Right cardiac atrium (tissue), 5 donors: ENCODE results near the gene ACSL1. TPM values are rescaled to one million over a fixed set of nuclear protein-coding genes. Genes with fewer than 3 reads are reported as not detected.
"Not testable (repeated sequence)": the region's sequence is repeated elsewhere in the genome, so short reads cannot be mapped to it uniquely, and the experiment has no call there.

Experiments used
- ATAC-seq, 2 donors: fragments of 200-7000 bp; cut with Tn5 transposase; one replicate each; pipeline versions ENCODE4 v1.8.0 to v1.9.1; 2020; ENCODE audit warnings: moderate library complexity in 2 of 2, mild to moderate bottlenecking in 1 of 2
- DNase-seq, 3 donors: peaks; one replicate each; pipeline ENCODE4 v3.0.0-alpha.2; 2020
- H3K27ac ChIP-seq: one replicate; pipeline ENCODE4 v1.5.1; 2013; ENCODE audit warnings: mild to moderate bottlenecking, low read length, control low read depth, moderate library complexity
- H3K27me3 ChIP-seq: one replicate; pipeline ENCODE4 v1.6.1; 2013; ENCODE audit not compliant: control insufficient read depth, insufficient read depth
- H3K4me1 ChIP-seq: one replicate; pipeline ENCODE4 v1.6.1; 2013; ENCODE audit warnings: low read length; ENCODE audit not compliant: control insufficient read depth, insufficient read depth
- H3K4me3 ChIP-seq: one replicate; pipeline ENCODE4 v1.5.1; 2013; ENCODE audit warnings: low read length, control low read depth
- H3K9me3 ChIP-seq: one replicate; pipeline ENCODE4 v1.6.1; 2013; ENCODE audit warnings: low read length; ENCODE audit not compliant: control insufficient read depth
- WGBS: extraction: QIAGEN DNeasy Blood & Tissue Kit; methylation state at CpG from one replicate; pipeline ENCODE4 v1.1.7; 2013; 5-methylcytosine and 5-hydroxymethylcytosine counted together
- intact Hi-C, 4 donors: fragments of 100-400 bp; cut with DNase I; formaldehyde crosslinking; loops; one replicate each; pipeline versions ENCODE4 v1.11.0 to v1.14.0; 2022 to 2023
- polyA plus RNA-seq: library from polyadenylated mRNA; stranded (reverse); fragments of 200-250 nt; gene quantifications from one replicate; pipeline ENCODE4 v1.2.3, GENCODE V29; 2013
- total RNA-seq, 4 donors: library from RNA; stranded (reverse); fragmentation: NEBNext Ultra II Directional; extraction: Animal tissue kit (Norgen Biotek cat#: 25700); gene quantifications; one replicate each; pipeline ENCODE4 v1.2.1, GENCODE V29; 2021
- donor health status: healthy with polysubstance abuse.
- donor health status: DM: no; HTN: yes; CAD: no.
- donor health status: DM: no; HTN: no; CAD: no.
- donor health status: DM: no; HTN: yes; CAD: no; lungs with severe emphysema.
- donor health status: DM: yes; HTN: yes; CAD: no.

Gene ACSL1
- total and polyA plus RNA-seq, 5 donors = 94.6 to 149 (median 116) TPM

GRCh38 chr4:184752496-184753275 is 73.1 kb downstream of the ACSL1 start:
- 87% methylated on average over 9 of the region's 9 CpGs for WGBS
- Histone ChIP-seq H3K27ac (no peak overlapping the region), H3K27me3 (no peaks in the 10 kb centered on the region), H3K9me3 (no peaks in the 10 kb centered on the region), H3K4me3 (no peak overlapping the region), H3K4me1 (peaks cover 4% of the 10 kb centered on the region)
- ATAC-seq (no peak), DNase-seq (no peak)
- intact Hi-C loops = loop anchor here in 1 of 4 donors (5.0 kb wide), 1 partner anchor 60 kb away; no protein-coding TSS in a partner anchor

GRCh38 chr4:184751585-184751956 is 74.2 kb downstream of the ACSL1 start:
- Histone ChIP-seq H3K27me3 (no peaks in the 10 kb centered on the region), H3K4me3 (no peak overlapping the region), H3K4me1 (peaks cover 12% of the 10 kb centered on the region), H3K9me3 (no peaks in the 10 kb centered on the region), H3K27ac (no peak overlapping the region)
- no peak for ATAC-seq
- DNase-seq = no peak
- WGBS = 59% methylated on average over 6 of the region's 6 CpGs
- intact Hi-C loops = loop anchor here in 1 of 4 donors (5.0 kb wide), 1 partner anchor 61 kb away; no protein-coding TSS in a partner anchor

- no peak for DNase-seq
- 45% methylated on average over 8 of the region's 8 CpGs for WGBS
- peak in 1 of 2 donors; percentile 36 for ATAC-seq
- intact Hi-C loops = loop anchor here in 1 of 4 donors (5.0 kb wide), 1 partner anchor 61 kb away; no protein-coding TSS in a partner anchor
- Histone ChIP-seq H3K27me3 (no peaks in the 10 kb centered on the region), H3K27ac (no peak overlapping the region), H3K4me3 (no peak overlapping the region), H3K4me1 (peaks cover 12% of the 10 kb centered on the region), H3K9me3 (no peaks in the 10 kb centered on the region)
Measured at GRCh38 chr4:184750926-184751584, 74.7 kb downstream of the ACSL1 start.

- WGBS = 49% methylated on average over 8 of the region's 8 CpGs
- intact Hi-C loops = loop anchor here in 3 of 4 donors (5.0 to 10.0 kb wide), 4 partner anchors 77 to 347 kb away; partner anchors contain the start of gene ACSL1 (in 1 of the 3)
- ATAC-seq (peak; percentile 57 to 66), DNase-seq (peak; percentile 72 to 91 (median 85))
- Histone ChIP-seq H3K27ac (peak overlapping the region; percentile 19), H3K27me3 (no peaks in the 10 kb centered on the region), H3K9me3 (no peaks in the 10 kb centered on the region), H3K4me3 (no peak overlapping the region), H3K4me1 (peaks cover 12% of the 10 kb centered on the region)
Measured at GRCh38 chr4:184748251-184748652, 77.5 kb downstream of the ACSL1 start.

GRCh38 chr4:184747034-184747830 is 78.5 kb downstream of the ACSL1 start:
- WGBS = 70% methylated on average over 4 of the region's 4 CpGs
- ATAC-seq (peak in 1 of 2 donors; percentile 5), DNase-seq (peak in 1 of 3 donors; percentile 68)
- no peaks in the 10 kb centered on the region for H3K27me3 ChIP-seq
- intact Hi-C loops = loop anchor here in 3 of 4 donors (5.0 to 10.0 kb wide), 4 partner anchors 78 to 348 kb away; partner anchors contain the start of gene ACSL1 (in 1 of the 3)
- no peaks in the 10 kb centered on the region for H3K9me3 ChIP-seq
- no peak overlapping the region for H3K4me3 ChIP-seq
- peaks cover 12% of the 10 kb centered on the region for H3K4me1 ChIP-seq
- peak overlapping the region; percentile 46 for H3K27ac ChIP-seq

GRCh38 chr4:184745831-184746795 is 79.7 kb downstream of the ACSL1 start:
- Histone ChIP-seq H3K4me3 (no peak overlapping the region), H3K27ac (peak overlapping the region; percentile 84), H3K9me3 (no peaks in the 10 kb centered on the region), H3K4me1 (peaks cover 12% of the 10 kb centered on the region), H3K27me3 (no peaks in the 10 kb centered on the region)
- ATAC-seq = peak; percentile 81 to 90
- intact Hi-C loops = loop anchor here in 3 of 4 donors (5.0 to 10.0 kb wide), 4 partner anchors 79 to 349 kb away; partner anchors contain the start of gene ACSL1 (in 1 of the 3)
- peak; percentile 68 to 86 (median 77) for DNase-seq
- 4% methylated on average over 10 of the region's 10 CpGs for WGBS

GRCh38 chr4:184744236-184744635 is 81.5 kb downstream of the ACSL1 start:
- peaks cover 8% of the 10 kb centered on the region for H3K4me1 ChIP-seq
- no peak for ATAC-seq
- H3K4me3 ChIP-seq = no peak overlapping the region
- DNase-seq = peak in 1 of 3 donors; percentile 55
- no peaks in the 10 kb centered on the region for H3K27me3 ChIP-seq
- H3K27ac ChIP-seq = no peak overlapping the region
- H3K9me3 ChIP-seq = no peaks in the 10 kb centered on the region
- 92% methylated on average over 10 of the region's 10 CpGs for WGBS
- intact Hi-C loops = loop anchor here in 2 of 4 donors (10.0 kb wide), 3 partner anchors 81 to 351 kb away; partner anchors contain the start of gene ACSL1 (in 1 of the 2)

GRCh38 chr4:184743650-184744049 is 82.1 kb downstream of the ACSL1 start:
- ATAC-seq = no peak

GRCh38 chr4:184741651-184742050 is 84.1 kb downstream of the ACSL1 start:
- not testable (repeated sequence) for H3K4me3 ChIP-seq, H3K27ac ChIP-seq, ATAC-seq, H3K9me3 ChIP-seq, DNase-seq, H3K27me3 ChIP-seq, H3K4me1 ChIP-seq
- WGBS = 48% methylated on average over 1 of the region's 1 CpG
- intact Hi-C loops = loop anchor here in 2 of 4 donors (10.0 kb wide), 3 partner anchors 83 to 353 kb away; partner anchors contain the start of gene ACSL1 (in 1 of the 2)

More at GRCh38 chr4:184743650-184744049, 82.1 kb downstream of the ACSL1 start:
- Histone ChIP-seq H3K27ac (no peak overlapping the region), H3K27me3 (no peaks in the 10 kb centered on the region), H3K4me1 (peaks cover 8% of the 10 kb centered on the region), H3K9me3 (no peaks in the 10 kb centered on the region), H3K4me3 (no peak overlapping the region)
- no peak for DNase-seq
- 90% methylated on average over 4 of the region's 4 CpGs for WGBS
- intact Hi-C loops = loop anchor here in 2 of 4 donors (10.0 kb wide), 3 partner anchors 81 to 351 kb away; partner anchors contain the start of gene ACSL1 (in 1 of the 2)
